Measurements from ENCODE around the gene MAVS. TPM values are rescaled to one million over a fixed set of nuclear protein-coding genes. Genes with fewer than 3 reads are reported as not detected.
"Not testable (repeated sequence)": the region's sequence is repeated elsewhere in the genome, so short reads cannot be mapped to it uniquely, and the experiment has no call there.

The MAVS gene
- total and polyA plus RNA-seq, 7 donors: 14.0 to 61.3 (median 49.7) TPM

DNA sequence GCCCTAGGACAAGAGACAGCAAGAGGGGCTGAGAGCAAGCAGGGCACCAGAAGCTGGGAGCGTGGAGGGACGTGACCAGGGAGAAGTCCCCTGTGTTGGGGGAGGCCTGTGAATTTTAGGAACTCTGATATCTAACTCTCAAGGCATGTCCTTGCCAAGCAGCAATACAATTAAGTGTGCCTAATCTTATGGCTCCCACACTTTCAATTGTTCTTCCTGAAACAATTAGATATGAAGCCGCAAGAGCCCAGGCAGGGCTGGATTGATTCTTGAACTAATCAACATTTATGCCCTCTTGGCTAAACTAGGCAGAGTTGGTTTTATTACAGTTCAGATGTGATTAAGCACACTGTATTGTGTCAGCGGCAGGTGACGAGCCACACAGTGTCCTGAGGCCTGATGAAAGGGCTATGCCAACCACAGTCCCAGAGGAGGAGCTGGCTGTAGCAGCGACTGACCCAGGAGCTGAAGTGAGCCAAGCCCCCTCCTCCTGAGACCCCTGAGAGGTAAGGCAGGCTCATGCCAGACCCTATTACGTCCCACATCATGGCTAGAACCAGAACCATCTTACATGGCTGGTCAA, 4.2 kb upstream of the MAVS start:
- intact Hi-C loops (cut with DNase I): no loop called here
- DNase-seq (no peak), ATAC-seq (no peak)
- no peaks in the 10 kb centered on the region for H3K36me3 ChIP-seq (ENCODE audit: insufficient read depth in 1 of 2, low read depth in 1 of 2)
- 78 to 87% (median 80%) methylated on average over 7 of the region's 7 CpGs for WGBS, 3 donors
- H3K4me3 ChIP-seq: no peak overlapping the region
- H3K9me3 ChIP-seq: no peaks in the 10 kb centered on the region
- H3K27me3 ChIP-seq (ENCODE audit: insufficient read depth in 3 of 3, low read length in 2 of 3): no peaks in the 10 kb centered on the region
- no peak overlapping the region for H3K27ac ChIP-seq
- H3K4me1 ChIP-seq: no peaks in the 10 kb centered on the region
- TF ChIP-seq, protein P1, sequence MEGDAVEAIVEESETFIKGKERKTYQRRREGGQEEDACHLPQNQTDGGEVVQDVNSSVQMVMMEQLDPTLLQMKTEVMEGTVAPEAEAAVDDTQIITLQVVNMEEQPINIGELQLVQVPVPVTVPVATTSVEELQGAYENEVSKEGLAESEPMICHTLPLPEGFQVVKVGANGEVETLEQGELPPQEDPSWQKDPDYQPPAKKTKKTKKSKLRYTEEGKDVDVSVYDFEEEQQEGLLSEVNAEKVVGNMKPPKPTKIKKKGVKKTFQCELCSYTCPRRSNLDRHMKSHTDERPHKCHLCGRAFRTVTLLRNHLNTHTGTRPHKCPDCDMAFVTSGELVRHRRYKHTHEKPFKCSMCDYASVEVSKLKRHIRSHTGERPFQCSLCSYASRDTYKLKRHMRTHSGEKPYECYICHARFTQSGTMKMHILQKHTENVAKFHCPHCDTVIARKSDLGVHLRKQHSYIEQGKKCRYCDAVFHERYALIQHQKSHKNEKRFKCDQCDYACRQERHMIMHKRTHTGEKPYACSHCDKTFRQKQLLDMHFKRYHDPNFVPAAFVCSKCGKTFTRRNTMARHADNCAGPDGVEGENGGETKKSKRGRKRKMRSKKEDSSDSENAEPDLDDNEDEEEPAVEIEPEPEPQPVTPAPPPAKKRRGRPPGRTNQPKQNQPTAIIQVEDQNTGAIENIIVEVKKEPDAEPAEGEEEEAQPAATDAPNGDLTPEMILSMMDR (IDR thresholded peaks at IDR 0.05): no peak

DNA sequence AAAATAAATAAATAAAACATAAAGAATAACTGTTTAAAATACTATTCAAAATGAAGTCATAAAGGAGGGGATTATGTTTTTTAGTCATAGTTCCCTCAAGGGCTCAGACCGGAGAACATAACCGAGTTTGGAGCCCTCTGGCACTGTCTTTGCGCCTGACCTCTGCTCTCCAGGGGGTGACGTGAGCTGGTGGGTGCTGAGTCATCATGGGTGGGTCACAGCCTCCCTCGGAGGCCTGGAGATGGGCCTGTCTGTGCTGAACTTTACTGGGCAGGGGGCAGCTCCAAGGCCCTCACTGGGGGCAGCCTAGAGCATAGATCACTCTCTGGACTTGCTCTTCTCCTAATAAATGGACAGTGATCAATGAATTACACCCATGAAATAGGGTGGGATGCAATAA, 3.1 kb upstream of the MAVS start:
- no peaks in the 10 kb centered on the region for H3K36me3 ChIP-seq (ENCODE audit: insufficient read depth in 1 of 2, low read depth in 1 of 2)

DNA sequence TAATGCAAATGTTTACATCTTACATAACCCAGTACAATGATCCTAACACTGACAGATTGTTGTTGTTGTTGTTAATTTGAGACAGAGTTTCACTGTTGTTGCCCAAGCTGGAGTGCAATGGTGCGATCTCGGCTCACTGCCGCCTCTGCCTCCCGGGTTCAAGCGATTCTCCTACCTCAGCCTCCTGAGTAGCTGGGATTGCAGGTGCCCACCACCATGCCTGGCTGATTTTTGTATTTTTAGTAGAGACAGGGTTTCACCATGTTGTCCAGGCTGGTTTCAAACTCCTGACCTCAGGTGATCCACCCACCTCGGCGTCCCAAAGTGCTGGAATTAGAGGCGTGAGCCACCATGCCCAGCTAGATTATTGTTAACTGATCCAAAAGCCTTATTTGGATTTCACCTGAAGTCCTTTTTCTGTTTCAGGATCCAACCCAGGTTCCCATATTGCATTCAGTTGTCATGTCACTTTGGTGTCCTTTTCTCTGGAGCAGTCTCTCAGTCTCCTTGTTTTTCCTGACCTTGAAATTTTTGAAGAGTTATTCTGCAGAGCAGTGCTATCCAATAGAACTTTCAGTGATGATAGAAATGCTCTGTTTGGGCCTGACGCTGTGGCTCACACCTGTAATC, 2.5 kb upstream of the MAVS start:
- H3K36me3 ChIP-seq (ENCODE audit: insufficient read depth in 1 of 2, low read depth in 1 of 2); DNase-seq; intact Hi-C loops (cut with DNase I); H3K27ac ChIP-seq; ATAC-seq; H3K9me3 ChIP-seq; H3K4me1 ChIP-seq; H3K27me3 ChIP-seq (ENCODE audit: insufficient read depth in 3 of 3, low read length in 2 of 3); H3K4me3 ChIP-seq: not testable (repeated sequence)
- 93 to 97% (median 97%) methylated on average over 9 of the region's 9 CpGs for WGBS, 3 donors

More for the DNA sequence above, 3.1 kb upstream of the MAVS start:
- ATAC-seq: no peak
- Histone ChIP-seq H3K4me1 (no peaks in the 10 kb centered on the region), H3K27me3 (ENCODE audit: insufficient read depth in 3 of 3, low read length in 2 of 3) (no peaks in the 10 kb centered on the region), H3K27ac (no peak overlapping the region), H3K9me3 (no peaks in the 10 kb centered on the region), H3K4me3 (no peak overlapping the region)
- 53 to 68% (median 58%) methylated on average over 5 of the region's 5 CpGs for WGBS, 3 donors
- intact Hi-C loops (cut with DNase I): no loop called here
- TF ChIP-seq, protein P1 (IDR thresholded peaks at IDR 0.05): no peak
- DNase-seq: no peak

DNA sequence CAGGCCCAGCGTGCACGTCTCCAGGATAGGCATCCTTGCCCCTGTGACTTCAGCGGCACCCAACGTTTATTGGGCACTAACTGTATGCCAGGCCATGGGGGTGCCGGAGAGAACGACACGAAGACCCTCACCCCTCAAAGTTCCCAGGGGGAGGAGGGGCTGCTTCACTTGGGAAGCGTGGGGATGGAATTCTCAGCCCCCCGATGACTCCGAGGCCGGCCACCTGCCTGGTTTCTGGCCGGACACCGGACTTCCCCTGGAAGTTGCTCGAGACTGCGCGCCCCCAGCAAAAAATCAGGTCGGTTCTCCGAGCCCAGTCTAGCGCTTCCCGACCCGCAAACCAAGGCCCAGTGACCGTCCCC, 275 bp upstream of the MAVS start:
- Histone ChIP-seq H3K9me3 (no peaks in the 10 kb centered on the region), H3K4me1 (no peaks in the 10 kb centered on the region)
- ATAC-seq: no peak

DNA sequence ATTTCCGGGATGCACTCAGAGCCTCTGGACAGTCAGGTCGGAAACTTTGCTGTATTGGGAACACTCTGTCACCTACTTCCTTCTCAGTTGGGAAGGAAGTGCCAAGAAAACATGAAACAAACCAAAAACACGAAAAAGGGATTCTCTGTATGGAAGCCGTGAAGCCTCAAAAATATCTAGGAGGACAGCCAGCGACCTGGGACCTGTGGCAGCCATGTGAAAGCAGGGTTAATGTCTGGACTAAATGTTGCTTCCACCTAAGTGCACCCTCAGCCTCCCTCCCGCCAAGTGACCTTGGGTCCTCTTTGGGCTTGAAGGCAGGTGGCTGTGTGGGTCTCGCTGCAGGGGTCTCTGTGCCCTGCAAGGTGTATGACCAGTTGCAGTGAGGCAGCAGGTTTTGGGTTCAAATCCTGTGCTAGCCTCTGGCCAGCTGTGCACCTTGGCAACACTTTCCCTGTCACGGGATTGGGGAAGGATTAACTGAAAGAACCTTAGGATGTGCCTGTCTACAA, 851 bp downstream of the MAVS start:
- no peak for ATAC-seq
- no peaks in the 10 kb centered on the region for H3K27me3 ChIP-seq (ENCODE audit: insufficient read depth in 3 of 3, low read length in 2 of 3)
- H3K4me3 ChIP-seq: peak overlapping the region; percentile 100
- DNase-seq: no peak
- no peaks in the 10 kb centered on the region for H3K36me3 ChIP-seq (ENCODE audit: insufficient read depth in 1 of 2, low read depth in 1 of 2)
- WGBS, 3 donors: 12 to 16% (median 15%) methylated on average over 8 of the region's 8 CpGs
- H3K27ac ChIP-seq: peak overlapping the region; percentile 90
- TF ChIP-seq, protein P1 (IDR thresholded peaks at IDR 0.05): no peak
- H3K9me3 ChIP-seq: no peaks in the 10 kb centered on the region
- intact Hi-C loops (cut with DNase I): loop anchor here in 1 of 2 donors (2.0 kb wide), 2 partner anchors 27 to 61 kb away; partner anchors contain the start of genes AP5S1 and CENPB
- H3K4me1 ChIP-seq: no peaks in the 10 kb centered on the region

More for the DNA sequence above, 275 bp upstream of the MAVS start:
- intact Hi-C loops (cut with DNase I): loop anchor here in 1 of 2 donors (2.0 kb wide), 2 partner anchors 26 to 60 kb away; partner anchors contain the start of genes AP5S1 and CENPB
- Histone ChIP-seq H3K27ac (peak overlapping the region; percentile 90), H3K36me3 (ENCODE audit: insufficient read depth in 1 of 2, low read depth in 1 of 2) (no peaks in the 10 kb centered on the region), H3K27me3 (ENCODE audit: insufficient read depth in 3 of 3, low read length in 2 of 3) (no peaks in the 10 kb centered on the region), H3K4me3 (peak overlapping the region; percentile 100)
- DNase-seq: peak in 1 of 2 donors; percentile 71
- WGBS, 3 donors: 0 to 1% (median 1%) methylated on average over 15 to 22 of the region's 22 CpGs
- TF ChIP-seq, protein P1 (IDR thresholded peaks at IDR 0.05): no peak
